ENCODE data around the gene C10orf62. TPM values are rescaled to one million over a fixed set of nuclear protein-coding genes. Genes with fewer than 3 reads are reported as not detected.
"Not testable (repeated sequence)": the region's sequence is repeated elsewhere in the genome, so short reads cannot be mapped to it uniquely, and the experiment has no call there.

The C10orf62 gene
- total RNA-seq, 4 donors from 2014 or later: 0.32 TPM; not detected in 3

DNA sequence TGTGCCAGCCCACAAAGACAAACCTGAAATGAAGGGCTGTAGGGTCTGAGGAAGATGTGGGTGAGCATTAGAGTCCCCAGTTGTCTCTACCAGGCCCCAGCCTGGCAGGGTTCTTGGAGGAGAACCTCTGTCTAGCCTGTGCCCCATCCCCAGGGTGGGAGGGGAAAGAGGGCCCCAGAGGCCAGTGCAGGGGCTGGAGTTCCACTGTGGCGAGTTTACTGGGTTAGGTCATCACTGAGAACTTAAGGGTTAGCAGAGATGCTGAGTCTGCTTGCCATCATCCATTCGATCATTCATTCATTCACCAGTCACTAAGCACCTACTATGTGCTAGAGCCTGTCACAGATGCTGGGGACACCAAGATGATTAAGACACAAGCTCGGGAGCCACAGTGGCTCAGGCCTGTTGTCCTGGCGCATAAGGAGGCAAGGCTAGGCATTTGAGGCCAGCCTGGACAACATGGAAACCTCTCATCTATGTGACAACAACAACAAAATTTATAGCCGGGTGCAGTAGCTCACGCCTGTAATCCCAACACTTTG lies 14.3 kb upstream of the C10orf62 start:
- 82 to 87% methylated on average over 6 of the region's 6 CpGs for WGBS, 2 donors
- no peak overlapping the region for H3K4me3 ChIP-seq (ENCODE audit: low read depth, poor library complexity, severe bottlenecking)

DNA sequence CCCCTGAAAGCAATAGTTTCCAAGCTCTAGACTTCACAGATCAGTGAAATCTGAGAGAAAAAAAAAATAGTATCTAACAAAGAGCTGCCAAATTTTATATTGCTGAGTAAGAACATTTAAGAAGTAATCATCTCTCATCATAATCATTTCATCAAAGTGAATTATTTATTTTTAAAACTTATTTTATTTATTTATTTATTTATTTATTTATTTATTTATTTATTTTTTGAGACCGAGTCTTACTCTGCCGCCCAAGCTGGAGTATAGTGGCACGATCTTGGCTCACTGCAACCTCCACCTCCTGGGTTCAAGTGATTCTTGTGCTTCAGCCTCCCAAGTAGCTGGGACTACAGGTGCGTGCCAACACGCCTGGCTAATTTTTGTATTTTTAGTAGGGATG lies 13.0 kb upstream of the C10orf62 start:
- intact Hi-C loops (cut with DNase I; ENCODE audit: low total_unique reads); DNase-seq (ENCODE audit: low spot score in 2 of 2); H3K4me3 ChIP-seq (ENCODE audit: low read depth, poor library complexity, severe bottlenecking): not testable (repeated sequence)
- WGBS, 2 donors: 37 to 79% methylated on average over 5 of the region's 5 CpGs

More for the DNA sequence above, 14.3 kb upstream of the C10orf62 start:
- intact Hi-C loops (cut with DNase I; ENCODE audit: low total_unique reads): no loop called here
- no peak for DNase-seq (ENCODE audit: low spot score in 2 of 2)
- no peak for TF ChIP-seq POLR2A (IDR thresholded peaks at IDR 0.05)
- TF ChIP-seq, protein P1, sequence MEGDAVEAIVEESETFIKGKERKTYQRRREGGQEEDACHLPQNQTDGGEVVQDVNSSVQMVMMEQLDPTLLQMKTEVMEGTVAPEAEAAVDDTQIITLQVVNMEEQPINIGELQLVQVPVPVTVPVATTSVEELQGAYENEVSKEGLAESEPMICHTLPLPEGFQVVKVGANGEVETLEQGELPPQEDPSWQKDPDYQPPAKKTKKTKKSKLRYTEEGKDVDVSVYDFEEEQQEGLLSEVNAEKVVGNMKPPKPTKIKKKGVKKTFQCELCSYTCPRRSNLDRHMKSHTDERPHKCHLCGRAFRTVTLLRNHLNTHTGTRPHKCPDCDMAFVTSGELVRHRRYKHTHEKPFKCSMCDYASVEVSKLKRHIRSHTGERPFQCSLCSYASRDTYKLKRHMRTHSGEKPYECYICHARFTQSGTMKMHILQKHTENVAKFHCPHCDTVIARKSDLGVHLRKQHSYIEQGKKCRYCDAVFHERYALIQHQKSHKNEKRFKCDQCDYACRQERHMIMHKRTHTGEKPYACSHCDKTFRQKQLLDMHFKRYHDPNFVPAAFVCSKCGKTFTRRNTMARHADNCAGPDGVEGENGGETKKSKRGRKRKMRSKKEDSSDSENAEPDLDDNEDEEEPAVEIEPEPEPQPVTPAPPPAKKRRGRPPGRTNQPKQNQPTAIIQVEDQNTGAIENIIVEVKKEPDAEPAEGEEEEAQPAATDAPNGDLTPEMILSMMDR (IDR thresholded peaks at IDR 0.05): no peak

DNA sequence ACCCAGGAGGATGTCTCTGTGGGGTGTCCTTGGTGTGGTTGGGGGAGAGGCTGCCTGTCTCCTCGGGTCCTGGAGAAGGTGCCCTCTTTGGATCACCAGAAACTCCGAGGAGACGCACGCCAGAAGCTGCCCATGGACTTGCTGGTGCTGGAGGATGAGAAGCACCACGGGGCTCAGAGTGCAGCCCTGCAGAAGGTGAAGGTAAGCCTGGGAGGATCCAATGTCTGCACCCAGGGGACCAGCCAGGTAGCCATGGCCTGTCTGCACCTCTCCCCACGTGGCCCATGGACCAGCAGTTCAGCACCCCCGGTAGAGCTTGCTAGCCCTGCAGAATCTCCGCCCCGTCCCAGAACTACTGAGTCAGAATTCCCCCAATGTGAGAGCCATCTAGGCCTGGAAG lies 11.8 kb upstream of the C10orf62 start:
- 76 to 87% methylated on average over 7 to 9 of the region's 9 CpGs for WGBS, 2 donors

DNA sequence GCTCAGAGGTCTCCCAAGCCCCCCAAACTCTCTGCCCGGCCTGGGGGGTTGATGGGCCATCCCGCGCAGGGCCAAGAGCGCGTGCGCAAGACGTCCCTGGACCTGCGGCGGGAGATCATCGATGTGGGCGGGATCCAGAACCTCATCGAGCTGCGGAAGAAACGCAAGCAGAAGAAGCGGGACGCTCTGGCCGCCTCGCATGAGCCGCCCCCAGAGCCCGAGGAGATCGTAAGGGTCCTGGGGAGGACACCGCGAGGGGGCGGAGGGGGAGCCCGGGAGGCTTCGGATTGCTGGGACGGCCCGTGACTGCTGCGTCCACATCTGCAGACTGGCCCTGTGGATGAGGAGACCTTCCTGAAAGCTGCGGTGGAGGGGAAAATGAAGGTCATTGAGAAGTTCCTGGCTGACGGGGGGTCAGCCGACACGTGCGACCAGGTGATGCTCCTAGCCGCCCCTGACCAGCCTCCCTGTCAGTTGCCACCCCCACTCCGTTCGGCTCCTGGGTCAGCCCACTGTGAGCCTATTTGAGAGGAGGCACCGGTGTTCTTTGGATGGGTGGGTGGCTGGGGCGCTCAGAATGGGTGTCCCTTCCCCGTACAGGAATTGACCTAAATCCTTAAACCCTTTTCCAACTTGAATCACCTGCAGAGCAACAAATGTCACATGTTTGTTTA lies 11.2 kb upstream of the C10orf62 start:
- intact Hi-C loops (cut with DNase I; ENCODE audit: low total_unique reads): no loop called here
- no peak for TF ChIP-seq POLR2A (IDR thresholded peaks at IDR 0.05)
- TF ChIP-seq, protein P1 (IDR thresholded peaks at IDR 0.05): no peak
- no peak for DNase-seq (ENCODE audit: low spot score in 2 of 2)
- 68 to 89% methylated on average over 29 to 40 of the region's 40 CpGs for WGBS, 2 donors
- H3K4me3 ChIP-seq (ENCODE audit: low read depth, poor library complexity, severe bottlenecking): no peak overlapping the region

More for the DNA sequence above, 11.8 kb upstream of the C10orf62 start:
- intact Hi-C loops (cut with DNase I; ENCODE audit: low total_unique reads): no loop called here
- TF ChIP-seq, protein P1 (IDR thresholded peaks at IDR 0.05): no peak
- no peak for TF ChIP-seq POLR2A (IDR thresholded peaks at IDR 0.05)
- H3K4me3 ChIP-seq (ENCODE audit: low read depth, poor library complexity, severe bottlenecking): no peak overlapping the region
- DNase-seq (ENCODE audit: low spot score in 2 of 2): no peak

DNA sequence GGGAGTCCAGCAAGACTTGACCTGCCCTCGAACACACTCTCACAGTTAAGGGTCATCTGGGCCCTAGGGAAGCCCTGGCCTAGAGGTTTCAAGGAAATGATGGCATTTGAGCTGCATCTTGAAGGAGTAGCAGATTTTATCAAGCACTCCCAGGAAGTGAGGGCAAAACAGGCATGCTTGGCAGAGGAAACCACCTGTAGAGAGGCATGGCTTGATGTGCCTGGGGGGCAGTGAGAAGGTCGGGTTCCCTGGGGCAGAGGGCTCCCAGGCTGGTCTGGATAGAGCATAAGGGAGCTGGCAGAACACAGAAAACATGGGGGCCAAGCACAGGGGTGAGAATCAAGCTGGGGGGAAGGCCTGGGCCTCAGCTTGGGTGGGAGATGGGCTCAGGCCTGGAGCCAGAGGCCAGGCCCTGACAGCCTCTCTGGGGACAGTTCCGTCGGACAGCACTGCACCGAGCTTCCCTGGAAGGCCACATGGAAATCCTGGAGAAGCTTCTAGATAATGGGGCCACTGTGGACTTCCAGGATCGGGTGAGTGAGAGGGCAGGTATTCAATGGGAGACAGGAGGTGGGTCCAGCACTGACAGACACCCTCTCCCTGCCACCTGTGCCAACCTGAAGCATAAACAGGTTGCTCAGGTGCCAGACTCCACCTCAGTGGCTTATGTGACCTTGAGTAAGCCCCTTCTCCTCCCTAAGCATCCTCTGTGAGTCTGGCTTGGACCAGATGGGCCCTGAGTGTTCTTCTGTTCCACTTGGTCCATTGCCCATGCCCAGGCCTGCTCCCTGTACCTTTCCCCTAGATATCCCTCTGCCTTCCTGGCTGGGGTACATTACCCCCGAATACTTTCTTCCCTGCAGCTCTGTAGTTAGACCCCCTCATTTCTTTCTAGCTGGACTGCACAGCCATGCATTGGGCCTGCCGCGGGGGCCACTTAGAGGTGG lies 8.8 kb upstream of the C10orf62 start:
- TF ChIP-seq, protein P1 (IDR thresholded peaks at IDR 0.05): no peak
- no peak for TF ChIP-seq POLR2A (IDR thresholded peaks at IDR 0.05)
- WGBS, 2 donors: 81 to 93% methylated on average over 9 of the region's 9 CpGs
- no peak overlapping the region for H3K4me3 ChIP-seq (ENCODE audit: low read depth, poor library complexity, severe bottlenecking)
- intact Hi-C loops (cut with DNase I; ENCODE audit: low total_unique reads): no loop called here
- no peak for DNase-seq (ENCODE audit: low spot score in 2 of 2)

DNA sequence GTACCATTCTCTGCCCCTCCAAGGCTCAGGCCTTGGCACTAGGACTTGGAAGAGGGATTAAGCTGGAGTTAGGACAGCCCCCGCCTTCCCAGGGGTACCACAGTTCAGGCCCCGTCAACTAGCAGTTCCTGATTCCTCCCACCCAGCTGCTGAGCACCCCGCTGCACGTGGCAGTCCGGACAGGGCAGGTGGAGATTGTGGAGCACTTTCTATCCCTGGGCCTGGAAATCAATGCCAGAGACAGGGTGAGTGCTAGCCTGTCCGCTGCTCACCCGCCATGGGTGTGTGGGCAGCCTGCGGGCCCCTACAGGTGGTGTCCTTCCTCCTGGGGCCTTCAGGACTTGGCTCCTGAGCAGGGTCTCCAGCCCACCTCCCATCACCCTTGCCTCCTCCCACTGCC lies 7.4 kb upstream of the C10orf62 start:
- no peak for DNase-seq (ENCODE audit: low spot score in 2 of 2)
- WGBS, 2 donors: 94 to 96% methylated on average over 8 of the region's 8 CpGs
- TF ChIP-seq, protein P1 (IDR thresholded peaks at IDR 0.05): no peak
- TF ChIP-seq POLR2A (IDR thresholded peaks at IDR 0.05): no peak
- no peak overlapping the region for H3K4me3 ChIP-seq (ENCODE audit: low read depth, poor library complexity, severe bottlenecking)
- intact Hi-C loops (cut with DNase I; ENCODE audit: low total_unique reads): no loop called here

Data from lower leg skin (tissue), 4 donors.